ENCODE data around the gene C1QTNF1.
"Not testable (repeated sequence)": the region's sequence is repeated elsewhere in the genome, so short reads cannot be mapped to it uniquely, and the experiment has no call there.

Gene C1QTNF1

DNA sequence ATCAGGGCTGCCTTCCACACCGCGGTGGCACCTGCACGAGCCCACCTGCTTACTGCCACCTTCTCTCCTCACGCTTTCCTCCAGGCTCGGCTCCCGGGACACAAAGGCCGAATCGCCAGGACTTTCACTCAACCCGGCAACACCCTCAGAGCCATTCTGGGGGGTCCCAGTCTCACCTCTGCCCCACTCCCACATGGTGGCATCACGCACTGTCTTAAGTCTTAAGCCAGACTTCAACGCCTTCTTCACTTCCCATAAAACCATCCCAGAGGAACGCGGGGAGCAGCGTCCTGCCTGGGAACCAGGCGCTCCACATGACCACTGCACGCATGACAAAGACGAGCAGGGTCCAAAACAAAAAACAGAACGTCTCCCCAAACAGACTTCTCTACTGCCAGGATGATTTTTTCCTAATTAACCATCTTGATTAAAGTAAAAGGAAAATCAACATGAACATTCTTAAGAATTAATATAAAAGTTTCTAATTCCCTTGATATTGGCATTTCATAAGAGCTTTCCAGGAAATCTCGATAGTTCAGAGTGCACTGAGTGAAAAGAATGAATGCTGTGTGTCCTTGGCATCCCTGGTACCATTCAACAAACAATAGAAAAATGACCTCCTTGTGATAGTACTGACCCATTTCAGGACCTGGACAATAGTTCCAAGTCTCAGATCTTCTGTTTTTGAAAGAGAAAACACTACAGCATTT, 17.0 kb upstream of the C1QTNF1 start:
- no peak for DNase-seq

DNA sequence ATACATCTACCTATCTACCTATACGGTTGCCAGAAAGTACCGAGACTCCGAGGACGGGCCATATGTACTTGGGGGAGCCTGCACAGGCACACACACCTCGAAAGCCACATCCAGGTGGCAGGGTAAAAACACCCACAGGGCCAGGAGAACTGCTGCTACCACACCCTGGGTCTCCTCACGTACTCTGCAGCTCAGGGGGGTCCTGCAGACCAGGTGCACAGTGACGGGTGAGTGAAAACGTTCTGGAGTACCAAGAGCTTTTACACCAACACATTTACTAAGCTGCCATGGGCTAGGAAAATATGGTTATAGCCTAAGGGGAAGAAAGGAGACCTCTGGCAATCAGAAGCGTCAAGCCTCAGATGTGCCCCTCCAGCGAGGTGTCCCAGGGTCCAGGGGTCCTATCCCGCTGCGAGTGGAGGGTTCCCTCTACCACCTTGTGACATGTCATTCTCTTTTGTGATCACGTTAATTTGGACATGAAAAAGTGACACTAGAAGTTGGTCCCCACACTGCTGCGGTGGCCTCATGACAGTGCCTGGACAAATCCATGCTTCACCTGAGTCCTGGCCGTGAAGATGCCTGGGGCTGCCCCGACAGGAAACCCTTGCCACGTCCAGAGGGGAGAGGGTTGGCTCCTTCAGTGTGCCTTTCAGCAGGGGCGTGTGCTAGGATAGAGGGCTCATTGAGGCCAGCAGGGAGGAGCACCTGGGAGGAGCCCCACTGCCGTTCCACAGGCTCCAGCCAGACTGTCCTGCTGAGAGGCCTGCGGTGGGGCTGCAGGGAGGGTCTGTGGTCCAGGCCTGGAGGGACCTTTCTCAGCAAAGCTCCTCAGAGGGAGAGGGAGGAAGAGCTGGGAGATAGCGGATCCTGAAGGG, 16.2 kb upstream of the C1QTNF1 start:
- DNase-seq = no peak

DNA sequence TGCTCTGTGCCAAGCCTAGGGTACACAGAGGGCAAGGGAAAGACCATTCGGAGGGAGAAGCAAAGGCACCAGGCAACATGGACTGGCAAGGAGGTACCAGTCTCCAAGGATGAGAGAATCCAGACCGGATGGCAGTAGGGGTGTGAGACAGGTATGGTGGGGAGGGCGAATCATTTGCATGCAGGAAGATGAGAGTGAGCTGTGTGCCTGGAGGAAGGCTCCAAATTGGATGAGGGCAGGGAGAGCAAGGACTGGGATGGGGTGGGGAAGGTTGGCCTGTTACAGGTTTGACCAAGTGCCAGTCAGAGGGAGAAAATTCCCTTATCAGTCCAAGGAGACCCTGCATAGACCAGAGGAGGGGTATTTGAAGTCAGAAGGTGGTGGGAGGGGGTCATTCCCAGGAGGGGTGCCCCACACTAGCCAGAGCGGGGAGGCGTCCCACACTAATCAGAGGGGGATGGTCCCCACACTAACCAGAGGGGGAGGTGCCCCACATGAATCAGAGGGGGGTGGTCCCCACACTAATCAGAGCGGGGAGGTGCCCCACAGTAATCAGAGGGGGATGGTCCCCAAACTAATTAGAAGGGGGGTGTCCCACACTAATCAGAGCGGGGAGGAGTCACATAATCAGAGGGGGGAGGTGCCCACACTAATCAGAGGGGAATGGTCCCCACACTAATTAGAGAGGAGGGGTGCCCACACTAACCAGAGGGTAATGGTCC, 15.1 kb upstream of the C1QTNF1 start:
- DNase-seq = no peak

DNA sequence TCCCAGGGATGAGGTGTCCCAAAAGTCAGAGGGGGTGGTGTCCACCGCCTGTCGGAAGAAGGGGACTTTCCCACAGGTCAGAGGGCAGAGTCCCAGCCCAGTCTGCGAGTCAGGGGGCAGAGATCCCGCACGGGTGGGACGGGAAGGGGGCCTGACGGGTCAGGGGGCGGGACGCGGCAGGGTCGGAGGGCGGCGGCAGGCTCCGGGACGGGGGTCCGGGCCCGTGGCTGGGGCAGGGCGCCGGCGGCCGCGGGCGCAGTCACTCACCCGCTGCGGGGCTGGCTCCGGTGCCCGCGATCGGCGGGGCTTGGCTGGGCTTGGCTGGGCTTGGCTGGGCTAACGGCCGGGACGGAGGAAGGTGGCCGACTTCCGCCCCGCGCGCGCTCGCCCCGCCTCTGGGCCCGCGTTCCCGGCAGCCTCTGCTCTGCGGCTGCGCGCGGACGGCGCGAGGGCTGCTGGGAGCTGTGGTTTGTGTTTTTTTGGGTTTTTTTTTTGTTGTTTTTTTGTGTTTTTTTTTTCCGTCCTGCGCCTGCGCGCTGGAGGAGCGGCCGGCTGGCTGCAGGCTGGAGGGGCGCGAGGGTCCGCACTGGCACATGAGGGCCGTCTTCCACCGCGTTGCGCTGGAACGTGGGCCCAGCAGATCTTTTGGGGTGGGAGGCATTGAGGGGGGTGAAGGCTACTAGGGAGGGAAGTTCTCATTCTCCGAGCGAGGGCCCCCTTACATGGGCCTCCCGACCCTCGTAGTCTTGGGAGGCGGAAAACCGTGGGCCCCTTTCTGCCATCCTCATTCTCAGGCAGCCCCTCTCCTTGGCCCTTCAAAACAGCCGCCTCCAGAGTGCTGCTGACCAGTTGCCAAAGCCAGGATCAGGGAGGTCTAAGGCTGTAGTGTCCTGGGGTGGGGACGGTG, 14.3 kb upstream of the C1QTNF1 start, which contains the start of gene CANT1:
Gene CANT1 (minus strand): TSS at position 368 of the 907 bp plus-strand sequence. CDS start 12,142 bp downstream, outside the sequence.
- DNase-seq = peak; percentile 76 to 81

DNA sequence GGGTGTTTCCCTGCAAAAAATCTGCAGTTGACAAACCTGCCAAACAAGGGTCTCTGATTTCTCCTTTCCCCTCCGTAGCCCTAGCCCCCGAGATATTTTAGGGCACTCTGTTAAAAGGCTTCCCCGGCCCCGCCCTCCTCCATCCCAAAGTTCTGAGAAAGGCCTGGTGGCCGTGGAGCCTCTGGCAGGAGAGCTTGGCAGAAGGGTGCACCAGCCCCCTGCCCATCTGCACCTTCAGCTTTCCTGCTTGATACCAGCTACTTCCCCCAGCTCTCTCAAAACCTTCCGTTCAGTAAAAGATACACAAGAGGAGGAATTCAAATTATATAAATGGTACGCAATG, 13.7 kb upstream of the C1QTNF1 start:
- DNase-seq = no peak

DNA sequence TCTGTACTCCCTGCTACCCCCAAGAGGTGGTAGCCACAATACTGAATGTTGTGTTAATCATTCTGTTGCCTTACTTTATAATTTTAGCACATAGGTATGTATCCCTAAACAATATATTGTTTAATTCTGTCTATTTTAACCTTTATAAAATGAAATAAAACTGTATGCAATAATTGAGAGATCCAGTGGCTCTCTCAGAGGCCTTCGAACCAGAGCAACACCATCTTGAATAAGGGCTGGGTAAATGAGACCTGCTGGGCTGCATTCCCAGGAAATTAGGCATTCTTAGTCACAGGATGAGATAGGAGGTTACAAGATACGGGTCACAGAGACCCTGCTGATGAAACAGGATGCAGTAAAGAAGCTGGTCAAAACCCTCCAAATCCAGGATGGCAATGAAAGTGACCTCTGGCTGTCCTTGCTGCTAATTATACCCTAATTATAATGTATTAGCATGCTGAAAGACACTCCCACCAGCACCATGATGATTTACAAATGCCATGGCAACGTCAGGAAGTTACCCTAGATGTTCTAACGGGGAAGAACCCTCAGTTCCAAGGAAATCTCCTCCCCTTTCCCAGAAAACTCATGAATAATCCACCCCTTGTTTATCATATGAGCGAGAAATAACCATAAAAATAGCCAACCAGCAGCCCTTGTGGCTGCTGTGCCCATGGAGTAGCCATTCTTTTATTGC, 12.4 kb upstream of the C1QTNF1 start:
- no peak for DNase-seq

DNA sequence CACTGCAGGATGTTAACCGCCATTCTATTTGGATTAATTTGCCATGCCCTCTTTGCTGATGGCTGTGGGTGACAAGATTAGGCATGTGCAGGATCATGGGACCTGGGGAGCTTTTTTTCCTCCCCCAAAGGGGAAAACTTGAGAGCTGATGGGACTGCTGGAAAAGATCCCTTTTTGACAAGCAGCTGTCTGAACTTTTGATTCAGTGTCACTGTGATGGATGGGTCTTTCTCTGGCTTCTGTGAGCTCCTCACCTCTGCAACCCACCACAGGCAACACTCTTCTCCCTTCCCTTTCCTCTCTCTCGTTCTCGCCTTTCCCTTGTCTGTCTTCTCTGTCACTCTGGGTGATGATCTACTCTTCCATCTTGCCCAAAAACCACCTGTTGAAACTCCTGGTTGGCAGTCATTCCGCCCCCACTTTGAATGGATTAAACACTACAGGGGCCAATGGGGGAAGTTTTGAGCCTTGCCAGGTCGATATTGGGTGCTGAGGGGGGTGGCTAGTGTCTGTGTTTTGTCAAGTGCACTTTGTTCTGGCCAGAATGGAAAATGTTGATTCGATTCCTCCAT, 11.3 kb upstream of the C1QTNF1 start:
- DNase-seq = no peak

DNA sequence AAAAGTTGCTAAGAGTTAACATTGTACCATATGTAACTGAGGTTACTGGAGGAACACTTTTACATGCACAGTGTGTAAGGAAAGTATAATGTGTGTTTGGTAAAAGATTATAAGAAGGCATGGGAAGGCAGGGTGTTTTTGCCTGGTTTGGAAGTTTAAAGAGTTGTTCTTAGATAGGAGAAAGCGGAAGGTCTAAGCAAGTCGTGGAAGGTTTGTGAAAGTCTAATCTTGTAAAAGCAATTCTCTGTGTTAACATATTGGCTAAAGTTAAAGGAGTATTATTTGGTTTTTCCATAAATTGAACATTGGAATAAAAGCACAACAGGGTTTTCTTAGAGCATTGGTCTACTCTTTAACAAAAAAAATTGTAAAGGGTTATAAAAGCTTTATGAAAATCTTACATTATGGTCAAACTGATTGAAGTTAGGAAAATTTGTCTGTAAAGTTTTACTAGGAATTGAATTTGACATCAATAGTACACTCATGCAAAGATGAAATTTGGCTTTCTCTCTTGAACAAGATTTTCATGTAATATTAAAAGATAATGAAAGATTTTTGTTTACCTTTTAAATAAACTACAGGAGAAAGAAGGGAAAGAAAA, 9.7 kb upstream of the C1QTNF1 start:
- DNase-seq = no peak

DNA sequence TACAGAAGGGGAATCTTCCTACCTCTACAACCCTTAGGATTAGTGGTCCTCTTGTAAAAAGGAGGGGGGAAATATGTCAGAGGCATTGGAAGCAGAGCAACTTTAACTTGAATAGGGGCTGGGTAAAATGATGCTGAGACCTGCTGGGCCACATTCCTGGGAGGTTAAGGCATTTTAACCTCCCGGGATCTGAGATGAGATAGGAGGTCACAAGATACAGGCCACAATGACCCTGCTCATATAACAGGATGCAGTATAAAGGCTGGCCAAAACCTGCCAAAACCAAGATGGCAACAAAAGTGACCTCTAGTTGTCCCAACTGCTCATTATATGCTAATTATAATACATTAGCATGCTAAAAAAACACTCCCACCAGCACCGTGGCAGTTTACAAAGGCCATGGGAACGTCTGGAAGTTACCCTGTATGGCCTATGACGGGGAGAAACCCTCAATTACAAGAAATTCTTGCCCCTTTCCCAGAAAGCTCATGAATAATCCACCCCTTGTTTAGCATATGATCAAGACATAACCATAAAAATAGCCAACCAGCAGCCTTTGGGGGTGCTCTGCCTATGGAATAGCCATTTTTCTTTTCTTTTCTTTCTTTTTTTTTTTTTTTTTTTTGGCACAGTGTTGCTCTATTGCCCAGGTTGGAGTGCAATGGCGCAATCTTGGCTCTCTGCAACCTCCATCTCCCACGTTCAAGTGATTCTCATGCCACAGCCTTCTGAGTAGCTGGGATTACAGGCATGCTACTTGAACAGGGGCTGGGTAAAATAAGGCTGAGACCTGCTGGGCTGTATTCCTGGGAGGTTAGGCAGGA, 6.2 kb upstream of the C1QTNF1 start:
- DNase-seq = no peak

DNA sequence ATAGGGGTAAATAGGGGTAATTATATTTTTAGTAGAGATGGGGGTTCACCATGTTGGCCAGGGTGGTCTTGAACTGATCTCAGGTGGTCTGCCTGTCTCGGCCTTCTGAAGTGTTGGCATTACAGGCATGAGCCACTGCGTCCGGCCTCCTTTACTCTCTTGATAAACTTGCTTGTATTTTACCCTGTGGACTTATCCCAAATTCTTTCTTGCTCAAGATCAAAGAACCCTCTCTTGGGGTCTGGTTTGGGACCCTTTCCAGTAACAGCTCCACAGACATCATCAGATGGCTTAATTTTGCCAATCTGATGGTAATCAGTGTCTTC, 5.6 kb upstream of the C1QTNF1 start:
- DNase-seq = no peak

DNA sequence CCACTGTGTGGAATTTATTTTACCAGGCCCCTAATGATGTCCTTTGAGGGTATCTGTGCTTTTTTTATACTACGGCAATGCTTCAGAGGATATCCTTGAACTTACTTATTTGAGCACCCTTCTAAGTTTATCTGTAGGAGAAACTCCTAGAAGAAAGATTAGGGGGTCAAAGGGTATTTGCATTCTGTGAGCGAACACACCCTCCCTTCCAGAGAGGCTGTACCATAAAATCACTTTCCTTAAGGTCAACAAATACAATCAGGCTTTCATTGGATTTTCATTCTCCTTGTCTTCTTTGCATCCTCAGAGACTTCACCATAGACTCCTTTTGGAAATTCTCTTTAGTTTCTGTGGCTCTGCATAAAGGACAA, 4.7 kb upstream of the C1QTNF1 start:
- no peak for DNase-seq

DNA sequence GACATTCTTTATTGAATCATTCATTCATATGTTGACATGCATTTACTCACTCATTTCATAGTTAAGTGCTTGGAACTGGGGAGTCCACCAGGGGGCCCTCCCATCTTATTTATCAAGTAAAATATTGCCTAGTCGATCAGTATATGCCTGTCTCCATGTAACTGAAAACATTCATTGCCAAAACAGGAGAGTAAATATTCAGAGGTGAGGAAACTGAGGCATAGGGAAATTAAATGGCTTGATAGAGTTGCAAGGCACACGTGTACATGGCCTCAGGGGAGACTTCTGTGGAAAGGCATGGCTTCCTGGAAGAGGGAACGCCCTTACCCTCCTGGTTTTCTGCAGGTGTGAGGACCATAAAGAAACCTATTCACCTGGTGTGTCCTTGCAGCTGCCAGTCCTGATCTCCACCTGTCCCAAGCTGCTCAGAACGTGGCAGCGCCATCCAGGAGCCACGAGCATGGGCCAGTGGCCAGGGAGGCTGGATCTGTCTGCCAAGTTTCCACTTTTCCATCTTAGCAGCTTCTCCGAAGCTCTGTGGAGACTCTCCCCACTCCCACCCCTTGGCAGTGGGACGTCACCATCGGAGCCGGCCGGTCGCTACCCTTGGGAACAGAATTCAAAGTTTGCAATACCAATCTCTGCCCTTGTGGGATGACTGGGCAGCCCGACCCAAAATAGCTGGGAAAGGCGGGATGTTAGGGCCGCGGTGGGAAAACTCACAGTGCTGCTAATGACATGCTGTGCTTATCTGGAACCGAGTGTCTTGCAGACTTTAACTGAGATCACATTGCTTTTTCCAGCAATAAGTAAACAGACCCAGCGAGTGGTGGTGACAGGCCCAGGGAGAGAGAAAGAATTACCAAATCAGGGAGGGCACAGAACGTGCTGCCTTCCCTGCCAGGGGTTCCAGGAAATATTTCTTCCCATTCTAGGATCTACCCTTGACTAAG, 4.1 kb upstream of the C1QTNF1 start:
- DNase-seq = peak in 1 of 2 experiments; percentile 34

DNA sequence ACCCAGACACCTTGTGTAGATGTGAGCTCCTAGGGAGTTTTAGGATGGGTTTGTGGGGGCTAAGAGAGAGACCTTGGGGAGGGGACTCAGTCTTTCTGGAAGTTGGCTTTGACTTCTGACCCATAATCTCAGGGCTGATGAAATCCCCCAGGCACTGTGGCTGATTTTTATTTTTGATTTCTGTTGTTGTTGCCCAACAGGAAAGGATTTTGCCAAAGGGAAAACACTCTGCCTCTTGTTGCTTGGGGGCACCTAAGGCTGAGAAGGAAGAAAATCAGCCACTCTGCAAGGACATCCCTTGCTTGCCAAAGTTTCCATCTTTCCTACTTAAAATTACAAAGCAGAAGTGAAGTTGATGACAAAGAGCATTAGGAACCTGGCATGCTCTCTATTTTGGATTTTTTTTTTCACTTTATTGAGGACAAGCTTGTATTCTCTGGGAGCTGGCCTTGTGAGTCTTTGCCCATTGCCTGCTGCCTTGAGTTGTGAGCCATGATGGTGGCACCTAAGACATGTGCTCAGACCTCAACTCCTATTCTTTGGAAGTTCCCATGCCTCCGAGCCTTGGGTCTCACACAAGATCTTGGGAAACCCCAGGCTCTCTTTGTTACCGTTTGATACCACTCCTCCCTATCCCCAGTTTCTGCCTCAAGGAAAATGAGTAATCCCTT, 3.2 kb upstream of the C1QTNF1 start:
- DNase-seq = no peak

DNA sequence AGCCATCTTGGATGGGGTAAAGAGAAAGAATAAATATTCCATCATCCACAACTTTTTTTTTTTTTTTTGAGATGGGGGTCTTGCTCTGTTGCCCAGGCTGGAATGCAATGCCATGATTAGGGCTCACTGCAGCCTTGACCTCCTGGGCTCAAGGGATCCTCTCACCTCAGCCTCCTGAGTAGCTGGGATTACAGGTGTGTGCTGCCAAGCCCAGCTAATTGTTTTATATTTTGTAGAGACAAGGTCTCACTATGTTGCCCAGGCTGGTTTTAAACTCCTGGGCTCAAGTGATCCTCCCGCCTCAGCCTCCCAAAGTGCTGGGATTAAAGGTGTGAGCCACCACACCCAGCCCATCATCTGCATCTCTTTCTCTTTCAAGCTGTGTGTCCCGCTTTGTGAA, 2.0 kb upstream of the C1QTNF1 start:
- DNase-seq = not testable (repeated sequence)

DNA sequence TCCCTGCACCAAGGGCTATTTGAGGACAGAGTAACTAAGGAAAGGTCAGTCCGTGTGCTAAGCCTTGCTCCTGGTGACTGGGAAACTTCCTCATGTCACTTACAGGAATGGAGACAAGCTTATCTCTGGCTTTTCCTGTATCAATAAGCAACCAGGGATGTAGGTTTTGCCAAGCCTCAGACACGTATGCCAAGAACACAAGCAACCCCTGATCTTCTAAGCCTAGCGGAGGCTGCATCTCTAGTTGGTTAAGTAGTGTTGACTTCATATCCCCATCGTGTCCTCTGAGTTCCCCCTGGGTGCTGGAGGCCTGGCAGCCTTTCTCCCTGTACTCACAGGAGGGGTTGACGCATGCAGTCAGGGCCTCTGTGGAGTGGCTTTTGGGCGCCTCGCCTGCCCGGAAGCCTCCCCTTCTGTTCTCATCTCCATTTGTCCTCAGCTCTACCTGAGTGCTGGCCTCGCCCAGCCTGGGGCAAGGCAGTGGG, 1.4 kb upstream of the C1QTNF1 start:
- no peak for DNase-seq

DNA sequence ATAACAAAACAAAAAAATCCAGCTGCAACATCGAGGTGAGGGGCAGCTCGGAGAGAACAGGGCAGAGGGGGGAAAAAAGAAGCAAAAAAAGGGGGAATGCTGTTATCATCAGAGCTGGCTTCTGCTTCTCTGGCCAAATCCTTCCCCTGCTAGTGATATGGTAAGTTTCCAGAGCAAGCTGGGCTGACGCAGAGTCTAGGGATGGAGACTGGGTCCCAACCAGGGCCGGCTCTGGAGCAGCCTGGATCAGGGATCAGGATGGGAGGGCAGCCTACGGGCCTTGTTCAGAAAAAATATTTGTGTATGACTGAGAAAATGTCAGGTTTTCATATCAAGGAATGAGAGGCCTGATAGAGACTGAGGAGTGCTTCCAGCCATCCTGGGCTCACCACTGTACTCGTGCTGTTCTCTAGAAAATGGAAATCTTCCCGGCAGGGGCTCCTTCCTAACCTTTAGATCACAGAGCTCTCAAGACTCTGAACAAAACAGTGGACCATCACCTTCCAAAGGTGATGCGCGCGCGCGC, 726 bp upstream of the C1QTNF1 start:
- DNase-seq = no peak

DNA sequence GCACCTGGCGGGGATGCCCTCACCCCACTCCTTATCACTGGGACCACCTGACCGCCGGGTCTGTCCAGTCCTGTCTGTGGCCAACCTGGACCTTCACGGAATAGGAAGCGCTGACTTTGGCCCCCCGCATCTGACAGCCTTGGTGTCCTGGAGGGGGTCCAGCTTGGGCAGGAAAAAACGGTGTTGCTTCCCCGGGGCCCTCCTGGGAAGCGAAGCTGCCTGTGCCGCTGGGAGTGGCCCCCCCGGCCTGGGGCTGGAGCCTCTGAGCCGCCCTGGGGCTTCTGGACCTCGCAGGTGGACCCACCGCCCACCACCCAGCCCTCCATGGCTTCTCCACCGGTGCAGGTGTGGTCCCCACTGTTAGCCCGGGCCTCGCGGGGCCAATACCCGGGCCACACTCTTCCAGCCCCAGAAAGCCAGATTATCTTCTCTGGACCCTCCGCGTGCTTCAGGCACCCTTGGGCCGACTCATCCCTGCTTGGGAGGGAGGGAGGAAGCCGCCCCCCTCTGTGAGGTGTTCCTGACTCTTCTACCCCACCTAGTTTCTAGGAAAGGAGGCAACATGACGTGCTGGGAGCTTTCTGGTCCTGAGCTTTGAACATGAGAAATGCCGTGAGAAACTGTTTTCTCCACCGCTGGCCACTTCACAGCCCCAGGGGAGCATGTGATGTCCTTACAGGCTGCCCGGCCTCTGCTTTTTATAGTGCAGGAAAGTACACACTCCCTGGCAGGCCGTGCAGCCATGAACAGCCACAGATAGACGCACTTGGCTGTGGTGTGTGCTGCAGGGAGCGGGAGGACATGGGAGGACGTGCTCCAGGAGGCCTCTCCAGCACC, 1.1 kb downstream of the C1QTNF1 start:
- no peak for DNase-seq

Measured in stimulated activated CD4-positive, alpha-beta T cell treated with anti-CD3 and anti-CD28 coated beads, Interleukin-4, amount 100 ng/mL, for 4 hours (primary cell).